ENCODE measurements around the gene P4HA1. TPM values are rescaled to one million over a fixed set of nuclear protein-coding genes. Genes with fewer than 3 reads are reported as not detected.

P4HA1 gene
- total and polyA plus RNA-seq, 9 of the 15 experiments (the other 6 are each of a cell fraction or from before 2014, with no cell fraction given): 20.2 to 177 (median 28.6) TPM

DNA sequence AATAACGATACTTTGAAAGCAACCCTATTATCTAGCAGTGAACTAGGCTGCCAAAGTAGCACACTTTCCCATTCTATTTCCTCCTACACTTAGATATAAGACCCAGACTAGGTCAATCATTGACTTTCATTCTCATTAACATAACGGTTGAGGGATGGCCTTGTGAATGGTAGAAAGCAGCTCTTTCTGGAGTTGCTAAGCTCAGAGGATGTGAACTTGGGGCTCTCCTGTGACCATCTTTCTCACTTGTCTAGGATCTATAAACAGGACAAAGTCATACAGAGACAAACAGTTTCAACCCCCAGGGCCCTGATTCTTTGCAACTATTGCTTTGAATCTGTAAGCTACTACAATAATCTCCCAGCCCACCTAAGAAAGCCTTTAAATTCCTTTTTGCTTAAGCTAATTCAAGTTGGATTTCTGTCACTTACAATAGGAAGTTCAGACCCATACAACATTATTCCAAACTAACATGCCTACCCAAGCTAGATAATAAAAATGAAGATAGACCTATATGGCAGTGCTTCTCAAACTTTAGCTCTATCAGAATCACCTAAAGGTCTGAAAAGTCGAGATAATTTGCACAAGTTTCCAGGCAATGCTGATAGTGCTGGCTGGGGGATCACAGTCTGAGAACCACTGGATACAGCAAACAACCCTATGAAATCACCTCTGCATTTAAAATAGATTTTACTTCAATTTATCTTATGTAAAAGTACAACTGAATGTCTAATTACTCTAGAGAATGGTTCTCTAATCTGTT, 16.7 kb downstream of the P4HA1 start:
- no peak overlapping the region; the same call in 2 of the 3 replicates for H3K27ac ChIP-seq (ENCODE audit: extremely low read depth, low read depth, low read length)
- H3K4me3 ChIP-seq: no peak overlapping the region
- 67% methylated on average over 3 of the region's 3 CpGs for WGBS (ENCODE audit: insufficient coverage, low coverage, missing lambda C conversion rate)
- H3K4me1 ChIP-seq (replicated peaks in 1 of 2; ENCODE audit: control insufficient read depth in 2 of 2, insufficient read depth in 2 of 2, low read length in 2 of 2): peaks cover 4 to 26% of the 10 kb centered on the region in 2 experiments; a peak in 3 of 5 replicates
- H3K4me2 ChIP-seq (ENCODE audit: insufficient read depth, low read length): no peak overlapping the region; the same call in 1 of the 2 replicates
- CTCF ChIA-PET (ENCODE audit: low intra/inter-chr PET ratio): no interaction called here
- no TSS peak for BruUV-seq (replicated peaks)
- 0 out of 2 replicates have a peak, but pooled peaks cover 13% of the 10 kb centered on the region for H4K20me1 ChIP-seq (replicated peaks; ENCODE audit: control insufficient read depth, insufficient read depth, low read length)
- in situ Hi-C loops (cut with MboI): no loop called here
- intact Hi-C loops (cut with micrococcal nuclease): no loop called here
- ATAC-seq: peak; percentile 33
- peaks cover 92% of the 10 kb centered on the region for H3K79me2 ChIP-seq (ENCODE audit: control insufficient read depth, insufficient read depth, low read length)
- H3K9me1 ChIP-seq (ENCODE audit: control insufficient read depth, insufficient read depth, low read length): no peaks in the 10 kb centered on the region
- no peak overlapping the region for H2AFZ ChIP-seq (ENCODE audit: low read depth, low read length)
- no peak overlapping the region for H3K9ac ChIP-seq (ENCODE audit: insufficient read depth in 1 of 2, low read depth in 2 of 2, low read length in 2 of 2)
- no peaks in the 10 kb centered on the region for H3K9me3 ChIP-seq (replicated peaks; ENCODE audit: control insufficient read depth, insufficient read depth, low read depth, low read length)
- peaks cover 14% of the 10 kb centered on the region for H3K36me3 ChIP-seq (ENCODE audit: control insufficient read depth, insufficient read depth, low read length)
- DNase-seq (ENCODE audit: extremely low read depth in 1 of 4, low spot score in 3 of 4): no peak
- POLR2A ChIA-PET: interaction anchor here (0.6 to 1.5 kb wide), 8 partner anchors 12 to 211 kb away, joined by 3 to 11 read pairs (median 3); partner anchors contain the start of gene P4HA1
- H3K27me3 ChIP-seq (ENCODE audit: control insufficient read depth in 2 of 2, insufficient read depth in 2 of 2, low read length in 2 of 2): no peaks in the 10 kb centered on the region
- no peak for FAIRE-seq
- TF ChIP-seq, protein P1, sequence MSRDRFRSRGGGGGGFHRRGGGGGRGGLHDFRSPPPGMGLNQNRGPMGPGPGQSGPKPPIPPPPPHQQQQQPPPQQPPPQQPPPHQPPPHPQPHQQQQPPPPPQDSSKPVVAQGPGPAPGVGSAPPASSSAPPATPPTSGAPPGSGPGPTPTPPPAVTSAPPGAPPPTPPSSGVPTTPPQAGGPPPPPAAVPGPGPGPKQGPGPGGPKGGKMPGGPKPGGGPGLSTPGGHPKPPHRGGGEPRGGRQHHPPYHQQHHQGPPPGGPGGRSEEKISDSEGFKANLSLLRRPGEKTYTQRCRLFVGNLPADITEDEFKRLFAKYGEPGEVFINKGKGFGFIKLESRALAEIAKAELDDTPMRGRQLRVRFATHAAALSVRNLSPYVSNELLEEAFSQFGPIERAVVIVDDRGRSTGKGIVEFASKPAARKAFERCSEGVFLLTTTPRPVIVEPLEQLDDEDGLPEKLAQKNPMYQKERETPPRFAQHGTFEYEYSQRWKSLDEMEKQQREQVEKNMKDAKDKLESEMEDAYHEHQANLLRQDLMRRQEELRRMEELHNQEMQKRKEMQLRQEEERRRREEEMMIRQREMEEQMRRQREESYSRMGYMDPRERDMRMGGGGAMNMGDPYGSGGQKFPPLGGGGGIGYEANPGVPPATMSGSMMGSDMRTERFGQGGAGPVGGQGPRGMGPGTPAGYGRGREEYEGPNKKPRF (IDR thresholded peaks at IDR 0.05; ENCODE audit: low read depth, low read length): no peak
- TF ChIP-seq DPF2 (IDR thresholded peaks at IDR 0.05) (no peak), TAL1 (IDR thresholded peaks at IDR 0.05) (no peak; the same call in 1 of the 2 replicates), XRCC4 (IDR thresholded peaks at IDR 0.05; ENCODE audit: extremely low read depth, insufficient read depth, insufficient read length) (no peak), ZNF584 (CRISPR knock-in tag; IDR thresholded peaks at IDR 0.05; ENCODE audit: low read depth) (no peak), TCF3 (CRISPR knock-in tag; IDR thresholded peaks at IDR 0.05) (peak; percentile 23; the same call in 1 of the 2 replicates), PCBP1 (IDR thresholded peaks at IDR 0.05; ENCODE audit: low read depth, low read length, poor library complexity, severe bottlenecking) (no peak), ARID1B (IDR thresholded peaks at IDR 0.05) (peak; percentile 10; the same call in 1 of the 2 replicates), CBFA2T3 (IDR thresholded peaks at IDR 0.05) (peak; percentile 57), ZNF41 (CRISPR knock-in tag; conservative IDR thresholded peaks at IDR 0.05) (no peak)
- TF ChIP-seq, protein P2, sequence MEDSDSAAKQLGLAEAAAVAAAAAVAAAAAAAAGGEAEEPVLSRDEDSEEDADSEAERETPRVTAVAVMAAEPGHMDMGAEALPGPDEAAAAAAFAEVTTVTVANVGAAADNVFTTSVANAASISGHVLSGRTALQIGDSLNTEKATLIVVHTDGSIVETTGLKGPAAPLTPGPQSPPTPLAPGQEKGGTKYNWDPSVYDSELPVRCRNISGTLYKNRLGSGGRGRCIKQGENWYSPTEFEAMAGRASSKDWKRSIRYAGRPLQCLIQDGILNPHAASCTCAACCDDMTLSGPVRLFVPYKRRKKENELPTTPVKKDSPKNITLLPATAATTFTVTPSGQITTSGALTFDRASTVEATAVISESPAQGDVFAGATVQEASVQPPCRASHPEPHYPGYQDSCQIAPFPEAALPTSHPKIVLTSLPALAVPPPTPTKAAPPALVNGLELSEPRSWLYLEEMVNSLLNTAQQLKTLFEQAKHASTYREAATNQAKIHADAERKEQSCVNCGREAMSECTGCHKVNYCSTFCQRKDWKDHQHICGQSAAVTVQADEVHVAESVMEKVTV (CRISPR knock-in tag; IDR thresholded peaks at IDR 0.05): no peak
